Parietal lobe (tissue), 1 donor: ENCODE data around the gene UNC5CL. TPM values are rescaled to one million over a fixed set of nuclear protein-coding genes. Genes with fewer than 3 reads are reported as not detected.

Source experiments
- total RNA-seq: library from RNA; depleted of rRNA; stranded (reverse); fragments of >200 nt; gene quantifications from one replicate; pipeline ENCODE4 v1.2.3, GENCODE V29; 2014

The UNC5CL gene
- total RNA-seq: 0.63 TPM

GRCh38 chr6:41039060-41039998, at the start of gene UNC5CL:
Gene UNC5CL, minus strand, starts transcription at chr6:41039221. Its CDS starts 4,147 bp downstream, at chr6:41035074.

GRCh38 chr6:41072836-41073202, 33.8 kb upstream of the UNC5CL start, which contains the start of gene NFYA:
Gene NFYA, plus strand, starts transcription at chr6:41072974. Its CDS starts 6,116 bp downstream, at chr6:41079090.

GRCh38 chr6:41071923-41072835, 33.2 kb upstream of the UNC5CL start, which contains the start of gene OARD1:
Gene OARD1, minus strand, starts transcription at chr6:41072356. Its CDS starts 722 bp downstream, at chr6:41071634.

GRCh38 chr6:41053041-41053440, 14.0 kb upstream of the UNC5CL start, which contains the start of gene APOBEC2:
Gene APOBEC2, plus strand, starts transcription at chr6:41053202. Its CDS starts 146 bp downstream, at chr6:41053348.

GRCh38 chr6:41042226-41043055, 3.4 kb upstream of the UNC5CL start, which contains the start of gene TSPO2:
Gene TSPO2, plus strand, starts transcription at chr6:41042467. Its CDS starts 519 bp downstream, at chr6:41042986.

Other genes with a start within 250 kb of the UNC5CL start
- not detected for gene TSPO2, start 3.2 kb upstream of the UNC5CL start, total RNA-seq
- not detected for gene APOBEC2, start 14.0 kb upstream of the UNC5CL start, total RNA-seq
- gene OARD1, start 33.1 kb upstream of the UNC5CL start, total RNA-seq: 18.2 TPM
- 57.6 TPM for gene NFYA, start 33.8 kb upstream of the UNC5CL start, total RNA-seq
- gene TREML1, start 115.1 kb upstream of the UNC5CL start, total RNA-seq: not detected
- gene TREM2, start 123.9 kb upstream of the UNC5CL start, total RNA-seq: 6.6 TPM
- not detected for gene TREML2, start 161.9 kb upstream of the UNC5CL start, total RNA-seq
- not detected for gene TREML4, start 189.1 kb upstream of the UNC5CL start, total RNA-seq
- gene TREM1, start 247.5 kb upstream of the UNC5CL start, total RNA-seq: not detected